Measurements from ENCODE around the gene FGF5.

DNA sequence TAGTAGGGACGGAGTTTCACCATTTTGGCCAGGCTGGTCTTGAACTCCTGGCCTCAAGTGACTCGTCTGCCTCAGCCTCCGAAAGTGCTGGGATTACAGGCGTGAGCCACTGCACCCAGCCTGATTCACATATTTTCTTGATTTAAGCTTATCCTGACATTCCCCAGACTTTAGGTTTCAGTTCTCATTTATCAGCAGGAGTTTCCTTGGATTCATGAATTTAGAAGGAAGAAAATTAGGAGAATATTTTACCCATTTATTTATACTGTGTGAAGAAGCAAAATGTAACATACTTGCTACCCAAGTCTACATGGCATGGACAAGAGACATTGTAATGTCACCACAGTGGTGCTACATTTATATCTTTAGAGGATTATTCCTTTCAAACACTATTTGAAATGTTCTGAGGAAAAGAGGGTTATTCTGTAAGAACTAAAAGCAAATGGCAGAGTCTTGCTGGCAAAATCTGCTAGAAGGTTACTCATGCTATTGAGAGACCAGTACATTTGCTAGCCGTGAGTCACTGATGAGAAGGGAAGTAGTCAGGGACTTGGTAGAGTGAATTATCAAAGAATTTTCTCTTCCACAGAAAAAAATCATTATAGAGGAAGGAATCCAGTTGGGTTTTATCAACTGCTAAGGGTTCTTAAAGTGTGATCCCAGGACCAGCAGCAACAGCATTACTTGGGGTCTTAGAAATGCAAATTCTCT lies 43.0 kb downstream of the FGF5 start:
- no peak for TF ChIP-seq CTCF (IDR thresholded peaks at IDR 0.05 in 4 of 5, conservative IDR thresholded peaks at IDR 0.05 in 1 of 5)
- no peak for TF ChIP-seq POLR2A (IDR thresholded peaks at IDR 0.05)

All from gastrocnemius medialis (tissue), 4 donors.